ENCODE measurements around the gene EIF4E3. TPM values are rescaled to one million over a fixed set of nuclear protein-coding genes. Genes with fewer than 3 reads are reported as not detected.

The EIF4E3 gene
- total RNA-seq, 1 experiment from 2014 or later: 4.3 TPM

DNA sequence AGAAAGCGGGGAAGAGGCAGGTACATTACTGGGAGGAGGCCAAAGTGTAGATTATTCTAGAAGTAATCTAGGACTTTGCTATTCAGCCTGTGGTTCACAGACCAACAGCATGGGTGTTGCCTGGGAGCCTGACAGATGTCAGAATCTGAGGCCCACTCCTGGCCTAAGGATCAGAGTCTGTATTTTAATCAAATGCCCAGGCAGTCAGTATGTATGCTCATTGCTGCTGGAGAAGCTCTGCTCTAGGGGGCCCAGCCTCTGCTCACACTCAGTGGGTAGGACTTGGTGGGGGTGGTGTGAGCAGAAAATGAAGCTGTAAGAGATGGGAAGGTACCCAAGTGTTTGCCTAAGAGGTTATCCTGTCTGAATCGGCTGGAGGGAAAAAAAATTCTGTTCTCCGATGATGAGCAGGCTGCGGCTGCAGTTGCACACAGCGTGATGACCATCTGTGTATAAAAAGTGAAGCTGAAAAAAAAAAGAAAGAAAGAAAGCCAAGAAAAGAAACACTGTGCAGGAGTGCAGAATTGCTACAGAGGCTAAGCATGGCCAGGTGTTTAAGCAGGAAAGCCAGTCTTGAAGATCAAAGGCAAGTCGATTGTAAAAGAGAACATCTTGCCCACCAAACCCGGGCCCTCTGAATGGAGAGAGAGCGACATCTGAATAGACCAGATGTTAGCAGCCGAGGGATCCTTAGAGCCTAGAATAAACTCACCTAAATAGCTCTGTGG is 65.2 kb downstream of the EIF4E3 start:
- no peak overlapping the region for H3K4me3 Mint-ChIP-seq (ENCODE audit: unreplicated experiment)
- no peaks in the 10 kb centered on the region for H3K27me3 Mint-ChIP-seq (ENCODE audit: insufficient read depth, unreplicated experiment)
- no peaks in the 10 kb centered on the region for H3K36me3 Mint-ChIP-seq (ENCODE audit: insufficient read depth, unreplicated experiment)
- no peaks in the 10 kb centered on the region for H3K9me3 Mint-ChIP-seq (ENCODE audit: unreplicated experiment)
- no peak for DNase-seq (ENCODE audit: unreplicated experiment)
- TF ChIP-seq, protein P1, sequence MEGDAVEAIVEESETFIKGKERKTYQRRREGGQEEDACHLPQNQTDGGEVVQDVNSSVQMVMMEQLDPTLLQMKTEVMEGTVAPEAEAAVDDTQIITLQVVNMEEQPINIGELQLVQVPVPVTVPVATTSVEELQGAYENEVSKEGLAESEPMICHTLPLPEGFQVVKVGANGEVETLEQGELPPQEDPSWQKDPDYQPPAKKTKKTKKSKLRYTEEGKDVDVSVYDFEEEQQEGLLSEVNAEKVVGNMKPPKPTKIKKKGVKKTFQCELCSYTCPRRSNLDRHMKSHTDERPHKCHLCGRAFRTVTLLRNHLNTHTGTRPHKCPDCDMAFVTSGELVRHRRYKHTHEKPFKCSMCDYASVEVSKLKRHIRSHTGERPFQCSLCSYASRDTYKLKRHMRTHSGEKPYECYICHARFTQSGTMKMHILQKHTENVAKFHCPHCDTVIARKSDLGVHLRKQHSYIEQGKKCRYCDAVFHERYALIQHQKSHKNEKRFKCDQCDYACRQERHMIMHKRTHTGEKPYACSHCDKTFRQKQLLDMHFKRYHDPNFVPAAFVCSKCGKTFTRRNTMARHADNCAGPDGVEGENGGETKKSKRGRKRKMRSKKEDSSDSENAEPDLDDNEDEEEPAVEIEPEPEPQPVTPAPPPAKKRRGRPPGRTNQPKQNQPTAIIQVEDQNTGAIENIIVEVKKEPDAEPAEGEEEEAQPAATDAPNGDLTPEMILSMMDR (IDR thresholded peaks at IDR 0.05; ENCODE audit: unreplicated experiment): no peak
- no peak overlapping the region for H3K27ac Mint-ChIP-seq (ENCODE audit: low read depth, unreplicated experiment)
- BruUV-seq (replicated peaks): no TSS peak
- intact Hi-C loops (cut with micrococcal nuclease): loop anchor here (10.0 kb wide), 2 partner anchors 595 to 655 kb away; no protein-coding TSS in a partner anchor
- H3K4me1 Mint-ChIP-seq (ENCODE audit: insufficient read depth, unreplicated experiment): peaks cover 15% of the 10 kb centered on the region
- CTCF ChIA-PET: interaction anchor here (7.7 kb wide), 1 partner anchor 22 kb away, joined by 70 read pairs; no protein-coding TSS in a partner anchor
- POLR2A ChIA-PET: interaction anchor here (0.5 kb wide), 1 partner anchor 1296 kb away, joined by 3 read pairs; no protein-coding TSS in a partner anchor

GRCh38 chr3:71657831-71658530 is 67.2 kb downstream of the EIF4E3 start:
- CTCF ChIA-PET: interaction anchor here (1.1 to 7.7 kb wide), 5 partner anchors 24 to 1126 kb away, joined by 3 to 70 read pairs (median 3); no protein-coding TSS in a partner anchor
- no peaks in the 10 kb centered on the region for H3K9me3 Mint-ChIP-seq (ENCODE audit: unreplicated experiment)
- no peaks in the 10 kb centered on the region for H3K36me3 Mint-ChIP-seq (ENCODE audit: insufficient read depth, unreplicated experiment)
- H3K27ac Mint-ChIP-seq (ENCODE audit: low read depth, unreplicated experiment): peak overlapping the region; percentile 82
- H3K4me1 Mint-ChIP-seq (ENCODE audit: insufficient read depth, unreplicated experiment): peaks cover 16% of the 10 kb centered on the region
- POLR2A ChIA-PET: interaction anchor here (0.8 to 1.8 kb wide), 8 partner anchors 17 to 649 kb away, joined by 3 to 23 read pairs (median 3); no protein-coding TSS in a partner anchor
- no TSS peak for BruUV-seq (replicated peaks)
- no peaks in the 10 kb centered on the region for H3K27me3 Mint-ChIP-seq (ENCODE audit: insufficient read depth, unreplicated experiment)
- DNase-seq (ENCODE audit: unreplicated experiment): peak; percentile 97
- intact Hi-C loops (cut with micrococcal nuclease): loop anchor here (1.0 to 10.0 kb wide), 3 partner anchors 23 to 653 kb away; no protein-coding TSS in a partner anchor
- peak overlapping the region; percentile 56 for H3K4me3 Mint-ChIP-seq (ENCODE audit: unreplicated experiment)
- TF ChIP-seq, protein P1 (IDR thresholded peaks at IDR 0.05; ENCODE audit: unreplicated experiment): no peak

DNA sequence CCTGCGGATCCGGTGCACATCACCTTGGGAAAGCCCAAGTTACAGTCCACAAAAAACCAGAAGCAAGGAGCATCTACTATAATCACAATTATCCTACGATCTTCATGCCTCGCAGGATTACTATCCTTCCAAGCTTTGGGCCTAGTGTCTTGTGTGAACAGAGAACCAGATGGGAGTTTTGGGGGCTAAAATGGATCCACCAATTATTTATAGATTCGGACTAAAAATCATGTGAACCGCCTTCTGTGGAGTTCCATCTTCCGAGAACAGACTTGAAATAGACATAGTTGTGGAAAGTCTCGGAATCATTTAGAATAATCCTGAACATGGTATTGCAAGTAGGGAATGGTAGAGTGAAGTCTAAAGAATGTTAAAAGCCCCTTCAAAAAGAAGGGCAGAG is 70.1 kb downstream of the EIF4E3 start:
- Mint-ChIP-seq H3K4me3 (ENCODE audit: unreplicated experiment) (no peak overlapping the region), H3K9me3 (ENCODE audit: unreplicated experiment) (no peaks in the 10 kb centered on the region), H3K36me3 (ENCODE audit: insufficient read depth, unreplicated experiment) (no peaks in the 10 kb centered on the region), H3K4me1 (ENCODE audit: insufficient read depth, unreplicated experiment) (peaks cover 21% of the 10 kb centered on the region), H3K27ac (ENCODE audit: low read depth, unreplicated experiment) (no peak overlapping the region), H3K27me3 (ENCODE audit: insufficient read depth, unreplicated experiment) (no peaks in the 10 kb centered on the region)
- ChIA-PET CTCF (interaction anchor here (0.6 to 7.7 kb wide), 8 partner anchors 9 to 1535 kb away, joined by 3 to 70 read pairs (median 4); no protein-coding TSS in a partner anchor), POLR2A (no interaction called here)
- intact Hi-C loops (cut with micrococcal nuclease): loop anchor here (10.0 kb wide), 2 partner anchors 590 to 650 kb away; no protein-coding TSS in a partner anchor
- no TSS peak for BruUV-seq (replicated peaks)
- TF ChIP-seq, protein P1 (IDR thresholded peaks at IDR 0.05; ENCODE audit: unreplicated experiment): no peak
- DNase-seq (ENCODE audit: unreplicated experiment): no peak

DNA sequence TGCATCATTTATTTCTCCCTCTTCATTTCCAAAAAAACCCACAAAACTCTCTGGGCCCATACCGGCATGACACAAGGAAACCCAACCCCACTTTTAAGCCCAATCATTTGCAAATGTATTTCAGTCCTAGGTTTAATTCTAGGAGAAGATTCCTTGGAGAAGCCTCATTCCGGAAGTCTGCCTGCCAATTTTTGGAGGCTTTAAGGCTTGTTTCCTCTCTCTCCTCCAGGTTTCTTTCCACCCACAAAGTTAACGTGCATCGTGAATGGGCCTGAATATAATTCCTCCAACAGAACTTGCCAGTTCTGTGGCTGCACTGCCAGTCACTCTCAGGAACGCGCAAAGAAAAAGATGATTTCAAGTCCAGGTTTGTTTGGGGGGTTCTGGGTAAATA is 71.8 kb downstream of the EIF4E3 start:
- TF ChIP-seq, protein P1 (IDR thresholded peaks at IDR 0.05; ENCODE audit: unreplicated experiment): no peak
- no peak overlapping the region for H3K4me3 Mint-ChIP-seq (ENCODE audit: unreplicated experiment)
- peaks cover 16% of the 10 kb centered on the region for H3K4me1 Mint-ChIP-seq (ENCODE audit: insufficient read depth, unreplicated experiment)
- BruUV-seq (replicated peaks): no TSS peak
- no peaks in the 10 kb centered on the region for H3K36me3 Mint-ChIP-seq (ENCODE audit: insufficient read depth, unreplicated experiment)
- H3K27ac Mint-ChIP-seq (ENCODE audit: low read depth, unreplicated experiment): no peak overlapping the region
- H3K27me3 Mint-ChIP-seq (ENCODE audit: insufficient read depth, unreplicated experiment): no peaks in the 10 kb centered on the region
- H3K9me3 Mint-ChIP-seq (ENCODE audit: unreplicated experiment): no peaks in the 10 kb centered on the region
- ChIA-PET POLR2A (no interaction called here), CTCF (interaction anchor here (0.6 to 7.7 kb wide), 19 partner anchors 9 to 1589 kb away, joined by 3 to 70 read pairs (median 4); no protein-coding TSS in a partner anchor)
- intact Hi-C loops (cut with micrococcal nuclease): loop anchor here (2.0 to 10.0 kb wide), 5 partner anchors 66 to 1586 kb away; no protein-coding TSS in a partner anchor
- DNase-seq (ENCODE audit: unreplicated experiment): no peak

Data from MCF 10A (cell line).